ENCODE results near the gene HMBS. TPM values are rescaled to one million over a fixed set of nuclear protein-coding genes. Genes with fewer than 3 reads are reported as not detected.
"Not testable (repeated sequence)": the region's sequence is repeated elsewhere in the genome, so short reads cannot be mapped to it uniquely, and the experiment has no call there.

Gene HMBS
- 8.2 and 9.4 TPM in 2 replicates for total RNA-seq (2014; rRNA removed; shearing (Covaris generic))
- 10.6 and 26.6 TPM in 2 replicates for polyA plus RNA-seq (2014; cell fraction: nucleus; rRNA removed)

GRCh38 chr11:119084663-119085436 is at the start of gene HMBS:
Gene HMBS, plus strand, starts transcription at chr11:119084881. Its CDS starts 153 bp downstream, at chr11:119085034.
- DNase-seq (ENCODE audit: extremely low read depth, low read depth) = peak; percentile 82

- no peak for DNase-seq (ENCODE audit: extremely low read depth, low read depth)
Observed at GRCh38 chr11:119038884-119039283, 45.8 kb upstream of the HMBS start.

GRCh38 chr11:119039471-119039870 is 45.2 kb upstream of the HMBS start:
- DNase-seq (ENCODE audit: extremely low read depth, low read depth) = not testable (repeated sequence)

- no peak for DNase-seq (ENCODE audit: extremely low read depth, low read depth)
Observed at GRCh38 chr11:119041821-119042514, 42.7 kb upstream of the HMBS start.

- DNase-seq (ENCODE audit: extremely low read depth, low read depth) = no peak
Observed at GRCh38 chr11:119042927-119043326, 41.8 kb upstream of the HMBS start.

- no peak for DNase-seq (ENCODE audit: extremely low read depth, low read depth)
Observed at GRCh38 chr11:119044708-119045107, 40.0 kb upstream of the HMBS start.

- DNase-seq (ENCODE audit: extremely low read depth, low read depth) = no peak
Observed at GRCh38 chr11:119046489-119046888, 38.2 kb upstream of the HMBS start.

- no peak for DNase-seq (ENCODE audit: extremely low read depth, low read depth)
Observed at GRCh38 chr11:119047205-119047604, 37.5 kb upstream of the HMBS start.

GRCh38 chr11:119048644-119049043 is 36.0 kb upstream of the HMBS start:
- DNase-seq (ENCODE audit: extremely low read depth, low read depth) = no peak

GRCh38 chr11:119049081-119049480 is 35.6 kb upstream of the HMBS start:
- DNase-seq (ENCODE audit: extremely low read depth, low read depth) = no peak

GRCh38 chr11:119051440-119052162 is 33.1 kb upstream of the HMBS start:
- DNase-seq (ENCODE audit: extremely low read depth, low read depth) = no peak

GRCh38 chr11:119052163-119052814 is 32.4 kb upstream of the HMBS start:
- no peak for DNase-seq (ENCODE audit: extremely low read depth, low read depth)

GRCh38 chr11:119054418-119054817 is 30.3 kb upstream of the HMBS start:
- DNase-seq (ENCODE audit: extremely low read depth, low read depth) = no peak

- DNase-seq (ENCODE audit: extremely low read depth, low read depth) = no peak
Observed at GRCh38 chr11:119055901-119056300, 28.8 kb upstream of the HMBS start.

- no peak for DNase-seq (ENCODE audit: extremely low read depth, low read depth)
Observed at GRCh38 chr11:119056421-119056999, 28.2 kb upstream of the HMBS start.

GRCh38 chr11:119057000-119057769 is 27.5 kb upstream of the HMBS start, which contains the start of gene HYOU1:
Gene HYOU1, minus strand, starts transcription at chr11:119057205. Its CDS starts 1,045 bp downstream, at chr11:119056160.
- peak; percentile 92 for DNase-seq (ENCODE audit: extremely low read depth, low read depth)

- DNase-seq (ENCODE audit: extremely low read depth, low read depth) = not testable (repeated sequence)
Observed at GRCh38 chr11:119059128-119059527, 25.6 kb upstream of the HMBS start.

- DNase-seq (ENCODE audit: extremely low read depth, low read depth) = no peak
Observed at GRCh38 chr11:119061256-119061655, 23.4 kb upstream of the HMBS start.

- DNase-seq (ENCODE audit: extremely low read depth, low read depth) = no peak
Observed at GRCh38 chr11:119062779-119063178, 21.9 kb upstream of the HMBS start.
